HG02798 (cell line): ENCODE results near the gene HELZ2.

Experiments
- ATAC-seq: cut with Tn5 transposase; IDR thresholded peaks from one replicate; pipeline ENCODE4 v1.9.1; 2021; ENCODE audit warnings: mild to moderate bottlenecking; ENCODE audit not compliant: unreplicated experiment, poor library complexity

The HELZ2 gene

DNA sequence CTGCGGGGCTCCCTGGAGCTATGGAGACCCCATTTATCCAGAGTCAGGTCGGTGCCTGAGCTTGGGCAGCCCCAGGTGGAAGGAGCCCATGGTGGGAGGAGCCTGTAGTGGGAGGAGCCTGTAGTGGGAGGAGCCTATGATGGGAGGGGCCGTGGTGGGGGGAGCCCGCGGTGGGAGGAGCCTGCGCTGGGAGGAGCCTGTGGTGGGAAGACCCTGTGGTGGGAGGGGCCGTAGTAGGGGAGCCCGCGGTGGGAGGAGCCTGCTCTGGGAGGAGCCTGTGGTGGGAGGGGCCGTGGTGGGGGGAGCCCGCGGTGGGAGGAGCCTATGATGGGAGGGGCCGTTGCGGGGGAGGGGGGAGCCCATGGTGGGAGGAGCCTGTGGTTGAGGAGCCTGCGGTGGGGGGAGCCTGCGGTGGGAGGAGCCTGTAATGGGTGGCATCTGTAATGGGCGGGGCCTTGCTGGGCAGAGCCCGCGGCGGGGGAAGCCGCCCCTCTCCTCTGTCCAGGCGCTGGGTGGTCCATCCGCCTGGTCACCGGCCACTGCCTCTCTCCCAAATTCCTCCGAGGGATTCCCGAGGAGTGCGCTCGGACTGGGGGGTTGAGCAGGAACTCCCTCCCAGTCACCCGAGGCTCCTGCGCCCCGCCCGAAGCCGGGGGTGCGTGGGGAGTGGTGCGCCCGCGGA, 20.6 kb downstream of the HELZ2 start:
- ATAC-seq = peak; percentile 61

- ATAC-seq = peak; percentile 14
Observed at GRCh38 chr20:63552481-63553249, 21.4 kb downstream of the HELZ2 start.

DNA sequence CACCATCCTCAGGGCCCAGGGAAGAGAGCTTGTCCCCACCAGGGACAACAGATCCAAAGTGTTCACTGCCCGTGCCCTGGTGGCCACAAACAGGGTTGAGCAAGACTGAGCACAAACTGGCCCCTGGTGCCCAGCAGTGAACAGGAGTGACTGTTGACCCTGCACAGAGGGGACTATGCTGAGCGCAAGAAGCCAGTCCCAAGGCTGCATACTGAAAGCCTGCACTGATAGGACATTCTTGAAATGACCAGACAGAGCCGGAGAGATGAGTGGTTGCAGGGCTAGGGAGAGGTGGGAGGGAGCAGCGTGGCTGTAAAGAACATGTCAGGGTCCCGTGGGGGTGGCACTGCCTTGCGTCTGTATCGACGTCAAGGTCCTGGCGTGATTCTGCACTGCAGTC, 23.0 kb downstream of the HELZ2 start:
- no peak for ATAC-seq

GRCh38 chr20:63549679-63550282, 24.3 kb downstream of the HELZ2 start:
- no peak for ATAC-seq

GRCh38 chr20:63549019-63549418, 25.0 kb downstream of the HELZ2 start:
- no peak for ATAC-seq

DNA sequence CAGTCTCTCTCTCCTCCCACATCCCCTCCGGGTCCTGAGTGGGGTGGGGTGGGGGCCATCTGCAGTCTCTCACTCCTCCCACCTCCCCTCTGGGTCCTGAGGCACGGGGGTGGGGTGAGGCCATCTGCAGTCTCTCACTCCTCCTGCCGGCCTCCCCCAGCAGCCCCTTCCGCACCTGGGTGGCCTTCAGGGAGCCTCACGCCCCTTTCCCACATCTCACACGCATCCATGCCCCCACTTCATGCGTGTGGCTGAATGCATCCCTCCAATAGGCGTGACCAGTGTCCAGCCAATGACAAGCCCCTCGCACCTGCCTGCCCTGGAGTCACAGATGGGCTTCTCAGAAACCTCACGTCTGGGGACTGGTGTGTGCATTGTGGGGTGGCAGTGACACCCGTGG, 25.5 kb downstream of the HELZ2 start:
- ATAC-seq = no peak

DNA sequence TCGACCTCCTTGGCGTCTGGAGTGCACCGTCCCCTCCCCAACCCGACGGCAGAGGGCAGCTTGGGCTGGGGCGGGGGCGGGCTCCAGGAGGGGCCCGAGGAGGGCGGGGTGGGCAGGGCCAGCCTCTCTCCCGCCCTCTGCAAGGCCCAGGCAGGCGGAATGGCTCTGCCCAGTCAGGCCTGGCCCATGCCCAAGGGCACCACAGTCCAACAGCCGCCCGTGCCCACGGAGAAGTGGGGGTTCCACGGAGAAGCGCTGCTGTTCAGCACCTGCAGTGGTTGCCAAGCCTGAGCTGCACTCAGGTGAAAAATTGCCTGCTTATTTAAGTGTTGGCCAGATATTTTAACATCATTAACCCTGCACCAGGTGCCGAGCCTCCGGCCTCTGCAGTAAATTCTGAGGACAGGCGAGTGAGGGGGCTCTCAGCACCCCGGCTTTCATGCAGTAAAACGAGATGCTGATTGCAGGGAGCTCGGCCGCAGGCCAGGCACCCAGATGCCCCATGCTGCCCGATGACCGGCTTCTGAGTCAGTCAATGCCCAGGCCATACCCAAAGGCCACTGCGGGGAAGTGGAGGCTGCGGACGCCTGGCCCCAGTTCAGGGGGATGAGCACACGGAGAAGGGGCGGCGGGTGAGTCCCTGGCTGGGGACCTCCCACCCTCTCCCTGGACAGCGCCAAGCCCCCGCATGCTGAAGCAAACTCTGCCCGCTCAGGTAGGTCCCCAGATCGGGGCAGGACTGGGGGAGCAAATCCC, 26.1 kb downstream of the HELZ2 start, which contains the start of gene SRMS:
SRMS (minus strand) TSS at position 25 of the 756 bp plus-strand sequence. CDS start 286 bp downstream, outside the sequence.
- ATAC-seq = no peak

DNA sequence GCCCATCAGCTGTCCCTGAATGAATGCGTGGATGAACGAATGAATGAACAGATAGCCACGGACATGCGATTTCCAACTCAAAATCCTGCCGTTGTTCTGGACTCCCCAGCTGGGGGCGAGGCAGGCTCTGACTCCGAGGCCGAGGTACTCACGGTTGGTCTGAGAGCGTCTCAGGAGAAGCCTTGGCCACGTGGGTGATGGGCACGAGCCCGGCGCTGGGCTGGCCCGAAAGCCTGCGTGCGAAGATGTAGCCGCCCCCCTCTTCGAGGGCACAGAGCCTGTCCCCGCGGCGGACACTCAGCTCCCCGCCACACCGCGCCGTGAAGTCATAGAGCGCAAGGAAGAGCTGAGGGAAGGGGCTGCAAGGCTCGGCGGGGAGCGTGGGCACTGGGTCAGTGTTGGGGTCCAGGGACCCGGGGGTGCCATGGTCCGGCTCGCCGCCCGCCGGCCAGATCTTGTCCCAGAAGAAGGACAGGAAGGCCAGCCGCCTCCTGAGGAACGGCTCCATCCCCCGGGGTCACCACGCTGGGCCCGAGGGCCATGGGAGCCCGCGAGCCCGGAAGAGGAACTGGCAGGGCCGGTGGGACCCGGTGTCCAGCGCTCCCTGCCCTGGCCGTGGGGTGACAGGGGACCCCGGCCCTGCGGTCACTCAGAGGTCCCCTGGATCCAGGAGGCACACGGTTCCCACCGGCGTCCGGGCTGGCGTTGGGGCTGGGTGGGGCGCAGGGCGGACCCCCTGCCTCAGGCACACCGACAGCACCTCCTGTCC, 26.9 kb downstream of the HELZ2 start:
- no peak for ATAC-seq

DNA sequence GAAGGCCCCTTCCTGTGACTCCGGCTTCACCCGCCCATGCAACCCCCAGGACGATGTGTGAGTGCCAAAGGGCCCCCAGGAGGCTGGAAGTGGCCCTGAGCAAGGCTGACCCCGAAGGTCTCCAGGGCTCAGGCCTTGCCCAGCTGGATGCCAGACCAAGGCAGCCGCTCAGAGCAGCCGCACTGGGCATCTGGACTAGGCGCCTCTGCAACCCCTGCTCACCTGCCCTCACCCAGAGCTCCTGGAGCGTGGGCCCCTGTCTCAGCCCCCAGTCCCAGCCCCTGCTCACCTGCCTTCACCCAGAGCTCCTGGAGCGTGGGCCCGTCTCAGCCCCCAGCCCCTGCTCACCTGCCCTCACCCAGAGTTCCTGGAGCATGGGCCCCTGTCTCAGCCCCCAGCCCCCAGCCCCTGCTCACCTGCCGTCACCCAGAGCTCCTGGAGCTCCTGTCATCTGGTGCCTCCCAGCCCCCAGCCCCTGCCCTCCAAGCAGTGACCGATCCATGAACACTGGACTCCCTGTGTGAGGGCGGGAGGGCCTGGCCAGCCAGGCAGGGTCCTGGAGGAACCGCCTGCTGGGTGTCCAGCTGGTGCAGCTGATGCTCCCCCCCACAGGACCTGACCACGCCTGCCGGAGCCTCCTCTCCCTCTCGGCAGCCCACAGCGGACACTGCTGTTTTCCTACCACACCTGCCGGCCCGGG, 27.6 kb downstream of the HELZ2 start:
- no peak for ATAC-seq

DNA sequence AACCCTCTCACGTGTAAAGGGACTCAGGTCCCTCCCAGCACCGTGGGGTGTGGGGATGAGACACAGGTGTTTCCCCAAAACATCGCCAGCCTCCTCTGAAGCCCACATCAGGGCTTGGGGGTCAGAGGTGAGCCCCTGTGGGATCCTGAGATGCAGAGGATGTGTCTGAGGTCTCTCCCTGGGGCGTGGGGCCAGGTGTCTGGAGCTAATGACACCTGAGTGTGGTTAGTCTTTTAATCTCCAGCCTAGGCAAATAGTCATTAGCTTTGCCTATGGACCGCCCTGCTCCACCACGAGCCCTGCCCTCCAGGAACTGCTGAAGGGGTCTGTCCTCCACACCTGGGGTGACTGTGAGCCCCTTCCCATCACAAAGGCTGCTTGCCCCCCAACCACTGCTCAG, 28.2 kb downstream of the HELZ2 start:
- ATAC-seq = no peak

- no peak for ATAC-seq
Observed at GRCh38 chr20:63544958-63545516, 29.0 kb downstream of the HELZ2 start.

DNA sequence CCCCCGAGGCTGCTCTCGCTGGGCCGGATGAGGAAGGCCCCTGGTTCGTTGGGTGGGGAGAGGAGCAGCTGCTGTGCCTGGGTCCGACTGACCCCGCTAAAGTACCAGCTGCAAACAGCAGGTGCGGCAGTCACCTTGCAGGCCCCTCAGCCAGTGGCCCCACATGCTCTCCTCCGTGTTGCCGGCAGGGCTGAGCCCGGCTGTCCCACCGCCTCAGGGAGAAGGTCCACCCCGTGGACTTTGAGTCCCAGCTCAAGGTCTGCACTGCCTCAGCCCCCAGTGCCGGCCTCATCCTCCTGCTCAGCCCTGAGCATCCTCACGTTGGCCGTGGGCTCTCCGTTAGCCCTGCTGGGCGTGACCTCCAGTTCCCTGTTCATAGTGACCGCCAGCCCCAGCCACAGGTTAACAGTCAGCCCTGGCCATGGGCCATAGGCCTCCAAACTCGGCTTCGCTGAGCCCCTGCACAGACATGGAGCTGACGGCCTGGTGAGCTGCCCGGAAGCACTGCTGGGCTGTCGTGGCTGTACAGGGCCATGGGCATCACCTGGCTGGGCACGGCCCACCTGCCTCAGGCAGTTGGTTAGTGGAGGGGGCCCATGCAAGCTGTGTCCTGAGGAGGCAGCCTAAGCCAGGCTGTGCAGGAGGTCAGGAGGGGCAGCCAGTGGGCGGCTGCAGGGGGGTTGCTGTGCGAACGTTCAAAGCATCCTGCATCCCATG, 29.6 kb downstream of the HELZ2 start:
- no peak for ATAC-seq

GRCh38 chr20:63543733-63544132, 30.3 kb downstream of the HELZ2 start:
- ATAC-seq = no peak

GRCh38 chr20:63543131-63543530, 30.9 kb downstream of the HELZ2 start:
- ATAC-seq = no peak

GRCh38 chr20:63542696-63543095, 31.3 kb downstream of the HELZ2 start:
- no peak for ATAC-seq

DNA sequence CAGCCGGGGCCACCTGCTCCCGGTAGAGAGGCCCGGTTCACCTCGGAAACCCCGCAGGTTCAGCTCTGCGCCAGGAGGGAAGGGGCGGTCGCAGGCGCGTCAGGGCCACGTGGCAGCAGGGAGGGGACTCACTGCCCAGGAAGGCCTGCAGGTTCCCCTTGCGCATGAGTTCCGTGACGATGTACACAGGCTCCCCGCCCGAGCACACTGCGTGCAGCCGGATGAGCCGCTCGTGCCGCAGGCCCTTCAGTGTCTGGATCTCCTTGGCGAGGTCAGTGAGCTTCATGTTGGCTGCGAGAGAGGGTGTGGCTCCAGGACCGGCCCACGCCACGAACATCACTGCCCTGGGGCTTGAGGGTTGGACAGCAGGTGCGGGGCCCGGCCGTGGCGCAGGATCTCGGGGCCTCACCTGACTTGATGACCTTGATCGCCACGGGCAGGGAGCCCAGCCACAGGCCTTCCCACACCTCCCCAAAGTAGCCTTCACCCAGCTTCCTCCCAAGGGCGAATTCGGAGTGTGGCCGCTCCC, 31.9 kb downstream of the HELZ2 start:
- ATAC-seq = no peak

GRCh38 chr20:63541371-63541770, 32.7 kb downstream of the HELZ2 start:
- no peak for ATAC-seq
